ENCODE results near the gene MTUS2.

Gene MTUS2

GRCh38 chr13:29115842-29116241, 295.7 kb downstream of the MTUS2 start:
- DNase-seq: no peak

- DNase-seq: no peak
Observed at GRCh38 chr13:29117663-29118062, 297.5 kb downstream of the MTUS2 start.

- no peak for DNase-seq
Observed at GRCh38 chr13:29118471-29118870, 298.3 kb downstream of the MTUS2 start.

GRCh38 chr13:29125191-29125933, 305.2 kb downstream of the MTUS2 start:
- no peak for DNase-seq

- DNase-seq: no peak
Observed at GRCh38 chr13:29125934-29126424, 305.8 kb downstream of the MTUS2 start.

GRCh38 chr13:29129616-29130015, 309.5 kb downstream of the MTUS2 start:
- DNase-seq: no peak

- DNase-seq: no peak
Observed at GRCh38 chr13:29131159-29131558, 311.0 kb downstream of the MTUS2 start.

- DNase-seq: no peak
Observed at GRCh38 chr13:29131881-29132668, 311.9 kb downstream of the MTUS2 start.

- DNase-seq: no peak
Observed at GRCh38 chr13:29136341-29136740, 316.2 kb downstream of the MTUS2 start.

- no peak for DNase-seq
Observed at GRCh38 chr13:29137016-29137415, 316.9 kb downstream of the MTUS2 start.

GRCh38 chr13:29137995-29138394, 317.9 kb downstream of the MTUS2 start:
- DNase-seq: no peak

- DNase-seq: no peak
Observed at GRCh38 chr13:29140277-29140676, 320.1 kb downstream of the MTUS2 start.

- no peak for DNase-seq
Observed at GRCh38 chr13:29143847-29144246, 323.7 kb downstream of the MTUS2 start.

- DNase-seq: no peak
Observed at GRCh38 chr13:29154390-29154789, 334.3 kb downstream of the MTUS2 start.

GRCh38 chr13:29156136-29156535, 336.0 kb downstream of the MTUS2 start:
- DNase-seq: no peak

- DNase-seq: no peak
Observed at GRCh38 chr13:29159871-29160270, 339.7 kb downstream of the MTUS2 start.

GRCh38 chr13:29160862-29161261, 340.7 kb downstream of the MTUS2 start:
- DNase-seq: no peak

- no peak for DNase-seq
Observed at GRCh38 chr13:29161676-29162075, 341.5 kb downstream of the MTUS2 start.

GRCh38 chr13:29162638-29163235, 342.6 kb downstream of the MTUS2 start:
- DNase-seq: no peak

GRCh38 chr13:29164116-29164515, 344.0 kb downstream of the MTUS2 start:
- no peak for DNase-seq

GRCh38 chr13:29165216-29165615, 345.1 kb downstream of the MTUS2 start:
- DNase-seq: no peak

GRCh38 chr13:29165840-29166239, 345.7 kb downstream of the MTUS2 start:
- DNase-seq: no peak

GRCh38 chr13:29170436-29171082, 350.4 kb downstream of the MTUS2 start:
- no peak for DNase-seq

Data from activated CD8-positive, alpha-beta memory T cell treated with anti-CD3 and anti-CD28 coated beads for 24 hours (primary cell).